Measurements from ENCODE around the gene DTL. TPM values are rescaled to one million over a fixed set of nuclear protein-coding genes. Genes with fewer than 3 reads are reported as not detected.

DTL gene
- total RNA-seq, 4 donors from 2014 or later, result 0.06 to 0.17 (median 0.17) TPM; not detected in 1

DNA sequence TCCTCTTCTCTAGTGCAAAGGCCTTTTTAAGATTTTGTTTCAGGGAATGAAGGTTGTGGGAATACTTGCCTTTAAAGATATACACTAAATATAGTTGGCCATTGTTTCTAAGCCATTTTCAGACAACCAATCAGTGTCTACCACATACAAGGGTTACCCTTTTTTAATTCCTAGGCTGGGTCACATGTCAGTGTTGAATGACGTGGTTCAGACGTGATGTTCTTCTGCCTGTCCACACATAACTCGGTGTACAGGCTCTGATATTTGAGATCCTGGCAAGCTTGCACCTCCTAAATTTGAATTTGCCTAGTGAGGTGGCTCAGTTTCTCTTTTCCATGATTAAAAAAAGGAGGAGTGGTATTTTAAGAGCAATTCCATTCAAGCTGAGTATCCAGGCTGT is 38.8 kb downstream of the DTL start:
- Histone ChIP-seq H3K4me1 (peaks cover 0 to 5% (median 0%) of the 10 kb centered on the region in 4 donors), H3K27me3 (no peaks in the 10 kb centered on the region), H3K4me3 (no peak overlapping the region), H3K9me3 (no peaks in the 10 kb centered on the region), H3K27ac (replicated peaks in 1 of 4) (no peak overlapping the region), H3K36me3 (no peaks in the 10 kb centered on the region)
- TF ChIP-seq EP300 (IDR thresholded peaks at IDR 0.05), result no peak
- TF ChIP-seq POLR2AphosphoS5 (IDR thresholded peaks at IDR 0.05), result no peak
- TF ChIP-seq POLR2A (IDR thresholded peaks at IDR 0.05; ENCODE audit: low read depth), result no peak
- TF ChIP-seq, protein P1, sequence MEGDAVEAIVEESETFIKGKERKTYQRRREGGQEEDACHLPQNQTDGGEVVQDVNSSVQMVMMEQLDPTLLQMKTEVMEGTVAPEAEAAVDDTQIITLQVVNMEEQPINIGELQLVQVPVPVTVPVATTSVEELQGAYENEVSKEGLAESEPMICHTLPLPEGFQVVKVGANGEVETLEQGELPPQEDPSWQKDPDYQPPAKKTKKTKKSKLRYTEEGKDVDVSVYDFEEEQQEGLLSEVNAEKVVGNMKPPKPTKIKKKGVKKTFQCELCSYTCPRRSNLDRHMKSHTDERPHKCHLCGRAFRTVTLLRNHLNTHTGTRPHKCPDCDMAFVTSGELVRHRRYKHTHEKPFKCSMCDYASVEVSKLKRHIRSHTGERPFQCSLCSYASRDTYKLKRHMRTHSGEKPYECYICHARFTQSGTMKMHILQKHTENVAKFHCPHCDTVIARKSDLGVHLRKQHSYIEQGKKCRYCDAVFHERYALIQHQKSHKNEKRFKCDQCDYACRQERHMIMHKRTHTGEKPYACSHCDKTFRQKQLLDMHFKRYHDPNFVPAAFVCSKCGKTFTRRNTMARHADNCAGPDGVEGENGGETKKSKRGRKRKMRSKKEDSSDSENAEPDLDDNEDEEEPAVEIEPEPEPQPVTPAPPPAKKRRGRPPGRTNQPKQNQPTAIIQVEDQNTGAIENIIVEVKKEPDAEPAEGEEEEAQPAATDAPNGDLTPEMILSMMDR (IDR thresholded peaks at IDR 0.05), result no peak
- WGBS, result 87% methylated on average over 3 of the region's 3 CpGs
- intact Hi-C loops (cut with DNase I), result no loop called here
- DNase-seq (ENCODE audit: extremely low spot score), result no peak

DNA sequence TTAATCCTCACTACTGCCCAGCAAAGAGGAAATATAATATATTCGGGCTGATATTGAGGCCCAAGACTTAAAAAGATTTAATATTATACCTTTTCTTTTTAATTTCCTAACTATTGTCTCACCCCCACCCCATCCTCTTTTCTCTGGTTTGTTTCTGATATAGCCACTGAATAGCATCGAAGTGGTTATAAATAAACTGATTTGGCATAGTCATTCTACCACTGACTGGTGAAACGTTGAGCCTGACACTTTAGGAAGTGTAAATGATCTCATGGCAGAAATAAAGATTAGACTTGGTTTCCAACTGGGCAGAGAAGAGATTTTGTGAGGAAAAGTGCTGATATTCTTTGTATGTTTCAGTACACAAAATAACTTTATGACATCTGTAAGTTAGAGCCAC is 39.3 kb downstream of the DTL start:
- Histone ChIP-seq H3K9me3 (no peaks in the 10 kb centered on the region), H3K4me1 (peaks cover 0 to 10% (median 2%) of the 10 kb centered on the region in 4 donors), H3K36me3 (no peaks in the 10 kb centered on the region), H3K4me3 (no peak overlapping the region), H3K27me3 (no peaks in the 10 kb centered on the region), H3K27ac (replicated peaks in 1 of 4) (no peak overlapping the region)
- no peak for DNase-seq (ENCODE audit: extremely low spot score)
- intact Hi-C loops (cut with DNase I), result no loop called here
- 57% methylated on average over 3 of the region's 3 CpGs for WGBS
- TF ChIP-seq EP300 (IDR thresholded peaks at IDR 0.05) (no peak), POLR2AphosphoS5 (IDR thresholded peaks at IDR 0.05) (no peak), POLR2A (IDR thresholded peaks at IDR 0.05; ENCODE audit: low read depth) (no peak)
- TF ChIP-seq, protein P1 (IDR thresholded peaks at IDR 0.05), result no peak

DNA sequence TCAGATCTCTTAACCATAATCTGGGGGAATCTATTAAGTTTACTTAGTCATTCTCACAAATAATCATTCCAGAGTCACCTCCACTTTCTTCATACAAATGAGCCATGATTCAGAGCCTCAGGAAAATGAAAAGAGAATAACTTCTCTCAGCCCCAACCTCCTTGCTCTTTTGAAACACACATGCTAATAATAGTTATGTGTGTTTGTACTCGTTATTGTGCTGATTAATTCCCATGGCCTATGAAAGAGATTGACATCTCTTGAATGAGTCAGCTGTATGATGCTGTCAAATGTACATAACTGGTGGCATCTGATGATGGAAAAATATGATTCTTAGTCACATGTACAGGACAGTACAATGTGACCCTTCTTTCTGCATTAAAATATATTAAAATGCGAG is 41.5 kb downstream of the DTL start:
- intact Hi-C loops (cut with DNase I), result no loop called here
- no peak overlapping the region for H3K4me3 ChIP-seq
- peaks cover 0 to 24% (median 6%) of the 10 kb centered on the region in 4 donors for H3K4me1 ChIP-seq
- H3K27ac ChIP-seq (replicated peaks in 1 of 4), result no peak overlapping the region
- TF ChIP-seq EP300 (IDR thresholded peaks at IDR 0.05), result no peak
- no peak for TF ChIP-seq POLR2AphosphoS5 (IDR thresholded peaks at IDR 0.05)
- TF ChIP-seq, protein P1 (IDR thresholded peaks at IDR 0.05), result no peak
- no peak for TF ChIP-seq POLR2A (IDR thresholded peaks at IDR 0.05; ENCODE audit: low read depth)
- no peaks in the 10 kb centered on the region for H3K27me3 ChIP-seq
- no peak for DNase-seq (ENCODE audit: extremely low spot score)
- 78% methylated on average over 2 of the region's 2 CpGs for WGBS
- H3K9me3 ChIP-seq, result no peaks in the 10 kb centered on the region
- no peaks in the 10 kb centered on the region for H3K36me3 ChIP-seq

DNA sequence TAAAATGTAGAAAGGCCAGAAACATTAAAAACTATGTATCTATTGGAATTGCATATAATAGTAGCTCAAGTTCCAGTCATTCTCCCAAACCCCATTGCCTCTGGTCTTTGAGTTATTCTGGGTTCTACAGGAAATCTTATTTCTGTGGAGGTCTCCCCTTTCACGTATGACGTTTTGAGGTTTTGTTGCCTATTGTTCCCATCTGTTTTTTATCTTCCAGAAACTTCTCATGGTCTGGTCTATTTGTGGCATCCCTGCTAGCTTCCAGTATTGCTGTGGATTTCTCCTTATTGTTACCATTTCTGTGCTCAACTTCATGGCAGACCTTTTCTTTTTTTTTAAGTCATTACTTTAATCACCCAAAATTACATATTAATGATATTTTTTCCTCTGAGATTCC is 43.3 kb downstream of the DTL start:
- TF ChIP-seq POLR2A (IDR thresholded peaks at IDR 0.05; ENCODE audit: low read depth) (no peak), POLR2AphosphoS5 (IDR thresholded peaks at IDR 0.05) (no peak), EP300 (IDR thresholded peaks at IDR 0.05) (no peak)
- TF ChIP-seq, protein P1 (IDR thresholded peaks at IDR 0.05), result no peak
- no peaks in the 10 kb centered on the region for H3K36me3 ChIP-seq
- H3K27me3 ChIP-seq, result no peaks in the 10 kb centered on the region
- no peaks in the 10 kb centered on the region for H3K9me3 ChIP-seq
- WGBS, result 84% methylated on average over 2 of the region's 2 CpGs
- H3K4me1 ChIP-seq, result peaks cover 0 to 24% (median 6%) of the 10 kb centered on the region in 4 donors
- H3K4me3 ChIP-seq, result no peak overlapping the region
- no peak overlapping the region for H3K27ac ChIP-seq (replicated peaks in 1 of 4)
- intact Hi-C loops (cut with DNase I), result no loop called here
- no peak for DNase-seq (ENCODE audit: extremely low spot score)

DNA sequence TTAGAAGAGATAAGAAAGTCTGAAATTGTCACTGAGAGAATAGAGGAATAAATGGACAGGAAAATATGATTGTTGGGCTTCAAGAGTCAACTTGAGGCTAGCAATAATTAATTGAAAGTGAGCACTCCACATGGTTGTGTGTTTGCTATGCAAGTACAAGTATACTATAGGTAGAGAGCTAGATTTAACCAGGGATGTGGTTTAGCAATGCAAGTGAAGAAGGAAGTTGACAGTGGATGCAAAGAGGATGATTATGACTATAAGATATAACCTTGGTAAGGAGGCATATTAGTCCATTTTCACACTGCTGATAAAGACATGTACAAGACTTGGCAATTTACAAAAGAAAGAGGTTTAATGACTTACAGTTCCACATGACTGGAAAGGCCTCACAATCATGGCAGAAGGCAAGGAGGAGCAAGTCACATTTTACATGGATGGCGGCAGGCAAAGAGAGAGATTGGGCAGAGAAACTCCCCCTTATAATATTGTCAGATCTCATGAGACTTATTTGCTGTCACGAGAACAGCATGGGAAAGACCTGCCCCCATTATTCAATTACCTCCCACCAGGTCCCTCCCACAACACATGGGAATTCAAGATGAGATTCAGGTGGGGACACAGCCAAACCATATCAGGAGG is 47.3 kb downstream of the DTL start:
- Histone ChIP-seq H3K4me1 (peaks cover 3 to 27% (median 8%) of the 10 kb centered on the region in 4 donors), H3K9me3 (no peaks in the 10 kb centered on the region), H3K36me3 (no peaks in the 10 kb centered on the region), H3K27ac (replicated peaks in 1 of 4) (no peak overlapping the region), H3K4me3 (no peak overlapping the region), H3K27me3 (no peaks in the 10 kb centered on the region)
- no peak for TF ChIP-seq POLR2AphosphoS5 (IDR thresholded peaks at IDR 0.05)
- no peak for TF ChIP-seq EP300 (IDR thresholded peaks at IDR 0.05)
- TF ChIP-seq, protein P1 (IDR thresholded peaks at IDR 0.05), result no peak
- TF ChIP-seq POLR2A (IDR thresholded peaks at IDR 0.05; ENCODE audit: low read depth), result no peak
- 94% methylated on average over 2 of the region's 2 CpGs for WGBS
- DNase-seq (ENCODE audit: extremely low spot score), result no peak
- intact Hi-C loops (cut with DNase I), result no loop called here
